ENCODE results near the gene COL4A1. TPM values are rescaled to one million over a fixed set of nuclear protein-coding genes. Genes with fewer than 3 reads are reported as not detected.

The COL4A1 gene
- total and polyA plus RNA-seq, 11 donors = 52.6 to 428 (median 184) TPM

GRCh38 chr13:110251193-110251819, 55.7 kb downstream of the COL4A1 start:
- TF ChIP-seq CTCF (IDR thresholded peaks at IDR 0.05) (no peak), POLR2A (IDR thresholded peaks at IDR 0.05) (no peak)
- no peak overlapping the region for H3K4me3 ChIP-seq
- DNase-seq (peak in 1 of 5 donors; percentile 16), ATAC-seq (peak in 1 of 4 donors; percentile 40)
- H3K27ac ChIP-seq = peak overlapping the region; percentile 62 to 87 (median 74)
- H3K9me3 ChIP-seq = no peaks in the 10 kb centered on the region
- peaks cover 0 to 10% (median 0%) of the 10 kb centered on the region in 9 donors for H3K36me3 ChIP-seq
- peaks cover 3 to 71% (median 54%) of the 10 kb centered on the region in 12 donors for H3K4me1 ChIP-seq
- intact Hi-C loops (cut with DNase I) = no loop called here
- WGBS, 4 donors = 70 to 78% (median 75%) methylated on average over 12 of the region's 12 CpGs
- no peaks in the 10 kb centered on the region for H3K27me3 ChIP-seq

GRCh38 chr13:110250258-110250891, 56.6 kb downstream of the COL4A1 start:
- H3K9me3 ChIP-seq = no peaks in the 10 kb centered on the region
- ATAC-seq (peak; percentile 48 to 70 (median 64)), DNase-seq (peak in 4 of 5 donors; percentile 57 to 82 (median 69))
- H3K4me1 ChIP-seq = peaks cover 5 to 75% (median 61%) of the 10 kb centered on the region in 12 donors
- intact Hi-C loops (cut with DNase I) = no loop called here
- WGBS, 4 donors = 60 to 72% (median 66%) methylated on average over 10 of the region's 10 CpGs
- peak overlapping the region; percentile 62 to 87 (median 74) for H3K27ac ChIP-seq
- no peak overlapping the region for H3K4me3 ChIP-seq
- TF ChIP-seq POLR2A (IDR thresholded peaks at IDR 0.05) = no peak
- no peak for TF ChIP-seq CTCF (IDR thresholded peaks at IDR 0.05)
- no peaks in the 10 kb centered on the region for H3K27me3 ChIP-seq
- peaks cover 0 to 10% (median 0%) of the 10 kb centered on the region in 9 donors for H3K36me3 ChIP-seq

GRCh38 chr13:110249326-110249725, 57.6 kb downstream of the COL4A1 start:
- Histone ChIP-seq H3K27me3 (no peaks in the 10 kb centered on the region), H3K4me3 (no peak overlapping the region), H3K36me3 (peaks cover 0 to 8% (median 0%) of the 10 kb centered on the region in 9 donors), H3K4me1 (peaks cover 6 to 83% (median 72%) of the 10 kb centered on the region in 12 donors), H3K27ac (peak overlapping the region; percentile 26 to 87 (median 74)), H3K9me3 (no peaks in the 10 kb centered on the region)
- 69 to 75% (median 73%) methylated on average over 13 of the region's 13 CpGs for WGBS, 4 donors
- ATAC-seq = no peak
- TF ChIP-seq CTCF (IDR thresholded peaks at IDR 0.05) = no peak
- TF ChIP-seq POLR2A (IDR thresholded peaks at IDR 0.05) = no peak
- intact Hi-C loops (cut with DNase I) = loop anchor here in 3 of 10 donors (5.0 to 10.0 kb wide), 3 partner anchors 55 to 63 kb away; partner anchors contain the start of genes COL4A1 (in 2 of the 3) and COL4A2 (in 2 of the 3)
- DNase-seq = peak in 1 of 5 donors; percentile 13

Measured in heart left ventricle (tissue), 16 donors.